Fibroblast of skin of left biceps (primary cell): Measurements from ENCODE around the gene SYCP3.
"Not testable (repeated sequence)": the region's sequence is repeated elsewhere in the genome, so short reads cannot be mapped to it uniquely, and the experiment has no call there.

Source experiments
- DNase-seq, 2 experiments: peaks; one replicate each; pipeline ENCODE4 v3.0.0-alpha.2; 2013; ENCODE audit warnings: low read depth in 2 of 2

The SYCP3 gene

GRCh38 chr12:101759396-101760047 is 20.3 kb upstream of the SYCP3 start:
- DNase-seq: peak in 1 of 2 experiments; percentile 5

GRCh38 chr12:101750152-101750551 is 10.9 kb upstream of the SYCP3 start:
- DNase-seq: no peak

- no peak for DNase-seq
These were observed 10.4 kb upstream of the SYCP3 start for GRCh38 chr12:101749657-101750056.

- DNase-seq: no peak
These were observed 9.6 kb upstream of the SYCP3 start for GRCh38 chr12:101748907-101749306.

- no peak for DNase-seq
These were observed 8.4 kb upstream of the SYCP3 start for GRCh38 chr12:101747697-101748096.

- DNase-seq: no peak
These were observed 7.4 kb upstream of the SYCP3 start for GRCh38 chr12:101746661-101747060.

- DNase-seq: no peak
These were observed 6.9 kb upstream of the SYCP3 start for GRCh38 chr12:101746196-101746595.

- DNase-seq: no peak
These were observed 6.2 kb upstream of the SYCP3 start for GRCh38 chr12:101745481-101745880.

- DNase-seq: no peak
These were observed 4.6 kb upstream of the SYCP3 start for GRCh38 chr12:101743724-101744472.

GRCh38 chr12:101743242-101743641 is 4.0 kb upstream of the SYCP3 start:
- DNase-seq: no peak

- no peak for DNase-seq
These were observed 1.7 kb upstream of the SYCP3 start for GRCh38 chr12:101740980-101741379.

GRCh38 chr12:101740566-101740965 is 1.3 kb upstream of the SYCP3 start:
- no peak for DNase-seq

- no peak for DNase-seq
These were observed 1.8 kb downstream of the SYCP3 start for GRCh38 chr12:101737476-101737875.

- not testable (repeated sequence) for DNase-seq
These were observed 4.8 kb downstream of the SYCP3 start for GRCh38 chr12:101734482-101734881.

GRCh38 chr12:101733166-101733565 is 6.1 kb downstream of the SYCP3 start:
- no peak for DNase-seq

- DNase-seq: no peak
These were observed 6.9 kb downstream of the SYCP3 start for GRCh38 chr12:101732318-101732717.

GRCh38 chr12:101729842-101730241 is 9.4 kb downstream of the SYCP3 start:
- DNase-seq: no peak

- DNase-seq: no peak
These were observed 12.2 kb downstream of the SYCP3 start for GRCh38 chr12:101727098-101727497.

- DNase-seq: no peak
These were observed 16.9 kb downstream of the SYCP3 start for GRCh38 chr12:101722392-101722791.

GRCh38 chr12:101720118-101720517 is 19.1 kb downstream of the SYCP3 start:
- DNase-seq: no peak

GRCh38 chr12:101719566-101719965 is 19.7 kb downstream of the SYCP3 start:
- no peak for DNase-seq

- DNase-seq: no peak
These were observed 24.3 kb downstream of the SYCP3 start for GRCh38 chr12:101714877-101715444.

GRCh38 chr12:101713930-101714329 is 25.3 kb downstream of the SYCP3 start:
- no peak for DNase-seq
